ENCODE measurements around the gene SHLD2.
"Not testable (repeated sequence)": the region's sequence is repeated elsewhere in the genome, so short reads cannot be mapped to it uniquely, and the experiment has no call there.

DNA sequence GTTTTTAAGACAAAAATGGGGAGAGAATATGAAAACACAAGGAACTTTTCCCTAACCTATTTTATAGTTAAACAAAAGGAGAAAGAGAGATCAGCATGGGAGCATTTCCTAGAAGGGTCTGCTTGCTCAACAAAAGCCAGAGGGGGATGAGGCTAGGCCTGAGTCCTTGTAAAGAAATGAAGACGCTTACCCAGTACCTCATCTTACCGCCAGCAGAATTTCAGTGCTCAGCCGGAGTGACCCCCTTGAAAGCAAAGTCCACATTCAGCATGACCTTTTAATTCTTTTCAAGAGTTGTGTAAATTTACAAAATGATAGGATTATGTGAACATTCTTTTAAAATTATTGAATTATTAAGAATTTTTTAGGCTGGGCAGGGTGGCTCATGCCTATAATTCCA lies 82.6 kb downstream of the SHLD2 start:
- TF ChIP-seq CTCF (conservative IDR thresholded peaks at IDR 0.05); EZH2 (IDR thresholded peaks at IDR 0.05; ENCODE audit: low read depth): not testable (repeated sequence)
